Cardiac muscle cell (in vitro differentiated cells and primary cell): Measurements from ENCODE around the gene PRMT5. TPM values are rescaled to one million over a fixed set of nuclear protein-coding genes. Genes with fewer than 3 reads are reported as not detected.

Experiments used
- DNase-seq, 2 donors: peaks; one replicate each; pipeline versions ENCODE4 v3.0.0 to v3.0.0-alpha.2; 2010 to 2017; ENCODE audit warnings: low read depth in 1 of 2, low spot score in 1 of 2
- H3K27ac ChIP-seq: fragments of 200-600 bp; sonication (generic); 2 replicates; pipeline ENCODE4 v1.5.1; 2016
- H3K27me3 ChIP-seq: fragments of 200-600 bp; sonication (generic); 2 replicates; pipeline ENCODE4 v1.6.0; 2016; ENCODE audit warnings: control low read depth
- H3K36me3 ChIP-seq: fragments of 200-600 bp; sonication (generic); 2 replicates; pipeline ENCODE4 v1.5.1; 2016; ENCODE audit warnings: control low read depth
- H3K4me1 ChIP-seq: fragments of 200-600 bp; sonication (generic); 2 replicates; pipeline ENCODE4 v1.8.1; 2017; ENCODE audit warnings: low read depth, mild to moderate bottlenecking, mixed run types
- H3K4me3 ChIP-seq: fragments of 200-600 bp; sonication (generic); 2 replicates; pipeline ENCODE4 v1.5.1; 2016; ENCODE audit warnings: mild to moderate bottlenecking
- H3K9me3 ChIP-seq: fragments of 200-600 bp; sonication (generic); 2 replicates; pipeline ENCODE4 v1.5.1; 2017; ENCODE audit warnings: low read depth, mild to moderate bottlenecking, control low read depth
- CTCF ChIP-seq: IDR thresholded peaks from 2 replicates; pipeline ENCODE4 v1.5.1; 2012; ENCODE audit warnings: low read depth, mild to moderate bottlenecking, low read length
- polyA plus RNA-seq: library from polyadenylated mRNA; unstranded; fragments of >200 nt; fragmentation: Nextera tagmentation; extraction: Ambion mirVana; gene quantifications from 2 replicates; pipeline ENCODE4 v1.2.1, GENCODE V29; 2016
- total RNA-seq: library from RNA; depleted of rRNA; stranded (reverse); fragments of >200 nt; gene quantifications from 2 replicates; pipeline ENCODE4 v1.2.3, GENCODE V29; 2016

The PRMT5 gene
- total and polyA plus RNA-seq, 2 experiments from 2014 or later: 62.7 to 131 TPM

DNA sequence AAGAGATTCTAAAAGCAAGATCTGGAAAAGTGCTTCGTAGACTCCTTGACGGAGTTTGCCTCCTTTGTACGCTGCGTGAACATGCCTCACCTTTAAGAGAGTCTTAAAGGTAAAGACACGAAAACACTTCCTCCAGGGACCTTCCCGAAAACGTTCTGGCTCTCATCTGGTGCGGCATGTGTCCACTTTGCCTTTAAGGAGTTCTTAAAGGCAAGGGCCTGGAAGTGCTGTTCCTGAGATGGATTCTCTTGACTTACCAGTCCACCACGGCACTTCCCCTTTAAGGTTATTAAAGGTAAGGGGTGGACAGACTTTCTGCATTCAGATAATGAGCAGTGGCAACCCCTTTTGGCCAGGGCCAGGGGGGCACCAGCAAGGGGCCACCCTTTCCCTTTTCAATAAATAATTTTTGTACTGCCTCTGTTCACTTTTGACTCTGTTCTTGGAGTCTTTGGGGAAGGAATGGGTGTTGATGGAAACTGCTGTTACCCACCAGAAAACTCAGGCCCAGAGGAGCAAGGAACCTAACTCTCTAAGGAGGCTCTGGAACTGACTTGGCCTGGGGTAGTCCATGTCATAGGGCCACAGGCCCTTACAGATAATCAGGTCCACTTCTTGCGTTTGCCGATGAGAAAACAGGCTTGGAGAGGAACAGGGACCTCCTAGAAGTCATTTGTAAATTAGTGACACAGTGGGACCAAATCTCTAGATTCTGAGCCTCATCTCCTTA is 41.8 kb downstream of the PRMT5 start:
- peak overlapping the region; percentile 45 for H3K4me3 ChIP-seq
- TF ChIP-seq CTCF: no peak
- peak; percentile 89 to 90 for DNase-seq
- peak overlapping the region; percentile 67 for H3K27ac ChIP-seq
- no peaks in the 10 kb centered on the region for H3K27me3 ChIP-seq
- H3K36me3 ChIP-seq: no peaks in the 10 kb centered on the region
- H3K9me3 ChIP-seq: no peaks in the 10 kb centered on the region
- peaks cover 25% of the 10 kb centered on the region for H3K4me1 ChIP-seq

DNA sequence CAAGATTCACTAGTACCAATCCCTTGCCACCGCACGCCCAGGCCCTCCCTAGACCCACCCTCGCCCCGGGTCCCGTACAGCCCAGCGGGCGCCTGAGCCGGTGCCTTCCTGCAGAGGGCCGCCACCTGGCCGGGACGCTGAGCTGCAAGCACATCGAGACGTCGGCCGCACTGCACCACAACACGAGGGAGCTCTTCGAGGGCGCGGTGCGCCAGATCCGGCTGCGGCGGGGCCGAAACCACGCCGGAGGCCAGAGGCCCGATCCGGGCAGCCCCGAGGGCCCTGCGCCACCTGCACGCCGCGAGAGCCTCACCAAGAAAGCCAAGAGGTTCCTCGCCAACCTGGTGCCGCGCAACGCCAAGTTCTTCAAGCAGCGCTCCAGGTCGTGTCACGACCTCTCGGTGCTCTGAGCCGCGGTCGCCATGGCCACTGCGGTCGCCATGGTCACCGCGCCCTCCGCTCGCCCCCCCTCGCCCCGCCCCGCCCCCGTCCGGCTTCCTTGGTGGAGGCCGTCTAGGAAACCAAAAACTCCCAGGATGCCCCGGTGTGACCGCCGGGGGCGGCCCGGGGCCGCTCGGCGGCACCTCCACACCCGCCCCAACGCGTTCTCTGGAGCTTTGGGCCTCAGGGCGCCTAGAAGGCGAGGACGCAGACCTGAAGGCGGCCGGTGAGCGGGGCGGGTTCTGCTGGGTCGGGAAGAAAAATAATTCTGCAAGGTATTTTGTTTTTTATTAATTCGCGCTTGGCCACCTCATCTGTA is 42.5 kb downstream of the PRMT5 start:
- Histone ChIP-seq H3K27ac (peak overlapping the region; percentile 67), H3K36me3 (no peaks in the 10 kb centered on the region), H3K4me1 (peaks cover 28% of the 10 kb centered on the region), H3K9me3 (no peaks in the 10 kb centered on the region), H3K27me3 (no peaks in the 10 kb centered on the region), H3K4me3 (peak overlapping the region; percentile 45)
- TF ChIP-seq CTCF: no peak
- peak; percentile 73 to 78 for DNase-seq

GRCh38 chr14:22885975-22886374 is 43.2 kb downstream of the PRMT5 start:
- H3K4me3 ChIP-seq: peak overlapping the region; percentile 45

GRCh38 chr14:22884738-22885523 is 44.2 kb downstream of the PRMT5 start:
- no peak for DNase-seq
- TF ChIP-seq CTCF: no peak
- Histone ChIP-seq H3K36me3 (no peaks in the 10 kb centered on the region), H3K27me3 (no peaks in the 10 kb centered on the region), H3K9me3 (no peaks in the 10 kb centered on the region), H3K4me3 (no peak overlapping the region), H3K27ac (no peak overlapping the region), H3K4me1 (peaks cover 28% of the 10 kb centered on the region)

More at GRCh38 chr14:22885975-22886374, 43.2 kb downstream of the PRMT5 start:
- H3K4me1 ChIP-seq: peaks cover 28% of the 10 kb centered on the region
- no peak for DNase-seq
- no peak for TF ChIP-seq CTCF
- H3K27ac ChIP-seq: no peak overlapping the region
- no peaks in the 10 kb centered on the region for H3K36me3 ChIP-seq
- no peaks in the 10 kb centered on the region for H3K27me3 ChIP-seq
- H3K9me3 ChIP-seq: no peaks in the 10 kb centered on the region

DNA sequence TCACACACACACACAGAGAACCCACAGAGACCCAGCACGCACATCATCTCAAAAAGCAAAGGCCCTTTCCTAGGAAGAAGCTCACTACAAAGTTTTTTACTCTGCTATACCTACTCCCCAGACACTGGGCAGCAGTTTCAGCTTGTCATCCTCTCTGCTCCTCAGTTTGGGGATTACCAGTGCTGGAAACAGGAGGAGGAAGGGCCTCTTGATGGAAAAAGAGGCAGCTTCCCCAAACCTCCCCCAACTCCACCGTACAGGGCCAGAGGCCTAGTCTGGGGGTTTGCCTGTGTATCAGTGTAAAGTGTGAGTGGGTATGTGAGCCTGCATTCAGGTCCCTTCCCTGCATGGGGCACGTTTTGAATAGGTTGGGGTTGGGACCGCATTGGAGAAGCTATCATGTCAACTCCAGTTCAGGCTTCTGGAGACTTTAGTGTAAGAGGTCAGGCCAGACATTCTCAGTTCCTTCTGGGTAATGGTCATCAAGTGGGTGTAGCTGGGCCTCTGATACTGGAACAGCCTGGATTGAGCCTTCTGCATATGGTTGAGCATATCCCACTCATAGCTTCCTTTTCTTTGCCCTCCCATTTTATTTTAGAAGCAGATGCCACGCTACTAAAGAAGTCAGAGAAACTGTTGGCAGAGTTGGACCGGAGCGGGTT is 45.0 kb downstream of the PRMT5 start:
- Histone ChIP-seq H3K9me3 (no peaks in the 10 kb centered on the region), H3K27ac (no peak overlapping the region), H3K36me3 (no peaks in the 10 kb centered on the region), H3K27me3 (no peaks in the 10 kb centered on the region), H3K4me3 (no peak overlapping the region), H3K4me1 (peaks cover 28% of the 10 kb centered on the region)
- TF ChIP-seq CTCF: no peak
- no peak for DNase-seq
